ENCODE data around the gene SPTLC2.

Gene SPTLC2

DNA sequence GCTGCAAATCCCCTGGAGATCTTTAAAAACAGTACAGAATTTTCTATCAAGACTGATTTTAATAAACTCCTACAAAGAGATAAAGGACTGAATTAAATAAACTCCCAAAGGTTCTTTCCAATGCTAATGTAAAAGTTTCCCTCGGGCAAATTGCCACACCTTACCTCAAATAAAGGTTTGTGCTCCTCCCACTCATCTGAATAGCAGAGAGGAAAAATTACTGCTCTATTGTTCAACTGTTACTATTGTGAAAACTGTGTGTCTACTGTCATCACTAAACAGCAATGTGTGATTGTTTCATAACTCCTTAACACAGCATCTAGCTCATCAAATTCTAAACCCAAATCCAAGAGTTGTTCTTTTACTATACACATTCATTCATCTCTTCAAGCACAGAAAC lies 3.2 kb downstream of the SPTLC2 start:
- TF ChIP-seq, protein P1, sequence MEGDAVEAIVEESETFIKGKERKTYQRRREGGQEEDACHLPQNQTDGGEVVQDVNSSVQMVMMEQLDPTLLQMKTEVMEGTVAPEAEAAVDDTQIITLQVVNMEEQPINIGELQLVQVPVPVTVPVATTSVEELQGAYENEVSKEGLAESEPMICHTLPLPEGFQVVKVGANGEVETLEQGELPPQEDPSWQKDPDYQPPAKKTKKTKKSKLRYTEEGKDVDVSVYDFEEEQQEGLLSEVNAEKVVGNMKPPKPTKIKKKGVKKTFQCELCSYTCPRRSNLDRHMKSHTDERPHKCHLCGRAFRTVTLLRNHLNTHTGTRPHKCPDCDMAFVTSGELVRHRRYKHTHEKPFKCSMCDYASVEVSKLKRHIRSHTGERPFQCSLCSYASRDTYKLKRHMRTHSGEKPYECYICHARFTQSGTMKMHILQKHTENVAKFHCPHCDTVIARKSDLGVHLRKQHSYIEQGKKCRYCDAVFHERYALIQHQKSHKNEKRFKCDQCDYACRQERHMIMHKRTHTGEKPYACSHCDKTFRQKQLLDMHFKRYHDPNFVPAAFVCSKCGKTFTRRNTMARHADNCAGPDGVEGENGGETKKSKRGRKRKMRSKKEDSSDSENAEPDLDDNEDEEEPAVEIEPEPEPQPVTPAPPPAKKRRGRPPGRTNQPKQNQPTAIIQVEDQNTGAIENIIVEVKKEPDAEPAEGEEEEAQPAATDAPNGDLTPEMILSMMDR (conservative IDR thresholded peaks at IDR 0.05; ENCODE audit: low read depth, low read length) = no peak
- Histone ChIP-seq H3K27ac (no peak overlapping the region), H4K20me1 (ENCODE audit: insufficient read depth) (no peaks in the 10 kb centered on the region), H2AFZ (ENCODE audit: low read depth) (no peak overlapping the region), H3K4me2 (no peak overlapping the region), H3K36me3 (ENCODE audit: insufficient read depth) (no peaks in the 10 kb centered on the region), H3K9ac (no peak overlapping the region), H3K4me1 (ENCODE audit: low read depth, poor library complexity, severe bottlenecking) (peaks cover 14% of the 10 kb centered on the region), H3K79me2 (ENCODE audit: insufficient read depth, low read depth) (no peaks in the 10 kb centered on the region; the same call in 1 of the 2 replicates), H3K4me3 (IDR thresholded peaks at IDR 0.05; ENCODE audit: insufficient read depth, low read depth, low read length) (no peak overlapping the region), H3K27me3 (ENCODE audit: insufficient read depth, low read depth) (no peaks in the 10 kb centered on the region)

GRCh38 chr14:77612011-77612620 lies 4.3 kb downstream of the SPTLC2 start:
- Histone ChIP-seq H3K4me2 (no peak overlapping the region), H3K36me3 (ENCODE audit: insufficient read depth) (no peaks in the 10 kb centered on the region), H3K27ac (no peak overlapping the region), H3K4me3 (IDR thresholded peaks at IDR 0.05; ENCODE audit: insufficient read depth, low read depth, low read length) (no peak overlapping the region), H4K20me1 (ENCODE audit: insufficient read depth) (no peaks in the 10 kb centered on the region), H3K4me1 (ENCODE audit: low read depth, poor library complexity, severe bottlenecking) (peaks cover 9% of the 10 kb centered on the region), H3K9ac (no peak overlapping the region), H2AFZ (ENCODE audit: low read depth) (no peak overlapping the region), H3K79me2 (ENCODE audit: insufficient read depth, low read depth) (no peaks in the 10 kb centered on the region; the same call in 1 of the 2 replicates), H3K27me3 (ENCODE audit: insufficient read depth, low read depth) (no peaks in the 10 kb centered on the region)
- TF ChIP-seq, protein P1 (conservative IDR thresholded peaks at IDR 0.05; ENCODE audit: low read depth, low read length) = no peak

GRCh38 chr14:77610553-77610952 lies 5.9 kb downstream of the SPTLC2 start:
- Histone ChIP-seq H3K4me3 (IDR thresholded peaks at IDR 0.05; ENCODE audit: insufficient read depth, low read depth, low read length) (no peak overlapping the region), H3K27ac (no peak overlapping the region), H3K36me3 (ENCODE audit: insufficient read depth) (no peaks in the 10 kb centered on the region), H3K4me2 (no peak overlapping the region), H3K4me1 (ENCODE audit: low read depth, poor library complexity, severe bottlenecking) (peaks cover 7% of the 10 kb centered on the region), H3K9ac (no peak overlapping the region), H2AFZ (ENCODE audit: low read depth) (no peak overlapping the region), H3K27me3 (ENCODE audit: insufficient read depth, low read depth) (no peaks in the 10 kb centered on the region), H3K79me2 (ENCODE audit: insufficient read depth, low read depth) (no peaks in the 10 kb centered on the region; the same call in 1 of the 2 replicates), H4K20me1 (ENCODE audit: insufficient read depth) (no peaks in the 10 kb centered on the region)
- TF ChIP-seq, protein P1 (conservative IDR thresholded peaks at IDR 0.05; ENCODE audit: low read depth, low read length) = no peak

GRCh38 chr14:77609922-77610321 lies 6.5 kb downstream of the SPTLC2 start:
- Histone ChIP-seq H3K4me3 (IDR thresholded peaks at IDR 0.05; ENCODE audit: insufficient read depth, low read depth, low read length) (no peak overlapping the region), H3K36me3 (ENCODE audit: insufficient read depth) (no peaks in the 10 kb centered on the region), H3K4me2 (no peak overlapping the region), H3K27me3 (ENCODE audit: insufficient read depth, low read depth) (no peaks in the 10 kb centered on the region), H3K4me1 (ENCODE audit: low read depth, poor library complexity, severe bottlenecking) (peaks cover 5% of the 10 kb centered on the region), H3K27ac (no peak overlapping the region), H2AFZ (ENCODE audit: low read depth) (no peak overlapping the region), H3K79me2 (ENCODE audit: insufficient read depth, low read depth) (no peaks in the 10 kb centered on the region; the same call in 1 of the 2 replicates), H3K9ac (no peak overlapping the region), H4K20me1 (ENCODE audit: insufficient read depth) (no peaks in the 10 kb centered on the region)
- TF ChIP-seq, protein P1 (conservative IDR thresholded peaks at IDR 0.05; ENCODE audit: low read depth, low read length) = no peak
